ENCODE data around the gene ERC2. TPM values are rescaled to one million over a fixed set of nuclear protein-coding genes. Genes with fewer than 3 reads are reported as not detected.

Gene ERC2
- polyA plus RNA-seq, 3 donors, result not detected

DNA sequence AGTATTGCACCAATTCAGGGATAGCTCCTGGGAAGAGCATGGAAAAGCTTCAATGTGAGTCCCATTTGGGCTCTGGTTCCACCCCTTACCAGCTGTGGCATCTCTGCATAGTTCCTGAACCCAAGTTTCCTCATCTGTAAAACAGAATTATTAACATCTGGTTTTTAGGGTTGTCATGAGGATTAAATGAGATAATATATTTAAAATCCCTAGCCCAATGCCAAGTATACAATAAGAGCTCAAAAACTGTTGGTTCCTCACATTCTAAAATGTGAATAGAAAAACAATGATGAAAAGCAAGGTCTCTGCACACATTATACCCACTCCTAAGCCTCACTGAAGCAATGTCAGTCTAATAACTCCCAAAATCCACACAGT lies 743.9 kb downstream of the ERC2 start:
- intact Hi-C loops (cut with micrococcal nuclease), result loop anchor here in 1 of 2 donors (5.0 kb wide), 1 partner anchor 237 kb away; the partner anchor contains the start of gene WNT5A
- Histone ChIP-seq H3K9ac (ENCODE audit: insufficient read depth, low read length, poor library complexity, severe bottlenecking) (no peak overlapping the region), H2AFZ (ENCODE audit: insufficient read depth, low read depth, low read length, poor library complexity, severe bottlenecking) (no peak overlapping the region), H3K4me2 (replicated peaks; ENCODE audit: extremely low read depth, low read length, poor library complexity, severe bottlenecking) (no peak overlapping the region), H3K9me3 (replicated peaks in 1 of 2; ENCODE audit: control insufficient read depth in 1 of 2, insufficient read depth in 1 of 2, low read length in 2 of 2) (no peaks in the 10 kb centered on the region), H4K20me1 (ENCODE audit: insufficient read depth, low read length) (no peaks in the 10 kb centered on the region), H3K27ac (ENCODE audit: low read depth in 1 of 2, low read length in 2 of 2) (no peak overlapping the region), H3K4me1 (ENCODE audit: control insufficient read depth in 1 of 2, insufficient read depth in 2 of 2, low read length in 2 of 2) (no peaks in the 10 kb centered on the region), H3K79me2 (ENCODE audit: insufficient read depth, low read length) (no peaks in the 10 kb centered on the region), H3K4me3 (replicated peaks in 1 of 3; ENCODE audit: low read depth in 2 of 3, low read length in 3 of 3) (no peak overlapping the region), H3K36me3 (replicated peaks in 1 of 2; ENCODE audit: control insufficient read depth in 1 of 2, insufficient read depth in 2 of 2, low read length in 2 of 2) (no peaks in the 10 kb centered on the region), H3K27me3 (ENCODE audit: control insufficient read depth in 2 of 2, insufficient read depth in 2 of 2, low read length in 2 of 2) (peaks cover 0 to 11% of the 10 kb centered on the region in 2 donors)
- H3K4me1 Mint-ChIP-seq, result no peaks in the 10 kb centered on the region
- H3K27ac Mint-ChIP-seq, result no peak overlapping the region
- H3K9me3 Mint-ChIP-seq, result peaks cover 0 to 1% (median 0%) of the 10 kb centered on the region in 7 donors
- H3K36me3 Mint-ChIP-seq, result no peaks in the 10 kb centered on the region
- TF ChIP-seq, protein P1, sequence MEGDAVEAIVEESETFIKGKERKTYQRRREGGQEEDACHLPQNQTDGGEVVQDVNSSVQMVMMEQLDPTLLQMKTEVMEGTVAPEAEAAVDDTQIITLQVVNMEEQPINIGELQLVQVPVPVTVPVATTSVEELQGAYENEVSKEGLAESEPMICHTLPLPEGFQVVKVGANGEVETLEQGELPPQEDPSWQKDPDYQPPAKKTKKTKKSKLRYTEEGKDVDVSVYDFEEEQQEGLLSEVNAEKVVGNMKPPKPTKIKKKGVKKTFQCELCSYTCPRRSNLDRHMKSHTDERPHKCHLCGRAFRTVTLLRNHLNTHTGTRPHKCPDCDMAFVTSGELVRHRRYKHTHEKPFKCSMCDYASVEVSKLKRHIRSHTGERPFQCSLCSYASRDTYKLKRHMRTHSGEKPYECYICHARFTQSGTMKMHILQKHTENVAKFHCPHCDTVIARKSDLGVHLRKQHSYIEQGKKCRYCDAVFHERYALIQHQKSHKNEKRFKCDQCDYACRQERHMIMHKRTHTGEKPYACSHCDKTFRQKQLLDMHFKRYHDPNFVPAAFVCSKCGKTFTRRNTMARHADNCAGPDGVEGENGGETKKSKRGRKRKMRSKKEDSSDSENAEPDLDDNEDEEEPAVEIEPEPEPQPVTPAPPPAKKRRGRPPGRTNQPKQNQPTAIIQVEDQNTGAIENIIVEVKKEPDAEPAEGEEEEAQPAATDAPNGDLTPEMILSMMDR (IDR thresholded peaks at IDR 0.05), result no peak
- no peak for DNase-seq
- H3K27me3 Mint-ChIP-seq (ENCODE audit: low read depth in 3 of 3), result peaks cover 4 to 24% (median 7%) of the 10 kb centered on the region in 3 donors
- no peak overlapping the region for H3K4me3 Mint-ChIP-seq

DNA sequence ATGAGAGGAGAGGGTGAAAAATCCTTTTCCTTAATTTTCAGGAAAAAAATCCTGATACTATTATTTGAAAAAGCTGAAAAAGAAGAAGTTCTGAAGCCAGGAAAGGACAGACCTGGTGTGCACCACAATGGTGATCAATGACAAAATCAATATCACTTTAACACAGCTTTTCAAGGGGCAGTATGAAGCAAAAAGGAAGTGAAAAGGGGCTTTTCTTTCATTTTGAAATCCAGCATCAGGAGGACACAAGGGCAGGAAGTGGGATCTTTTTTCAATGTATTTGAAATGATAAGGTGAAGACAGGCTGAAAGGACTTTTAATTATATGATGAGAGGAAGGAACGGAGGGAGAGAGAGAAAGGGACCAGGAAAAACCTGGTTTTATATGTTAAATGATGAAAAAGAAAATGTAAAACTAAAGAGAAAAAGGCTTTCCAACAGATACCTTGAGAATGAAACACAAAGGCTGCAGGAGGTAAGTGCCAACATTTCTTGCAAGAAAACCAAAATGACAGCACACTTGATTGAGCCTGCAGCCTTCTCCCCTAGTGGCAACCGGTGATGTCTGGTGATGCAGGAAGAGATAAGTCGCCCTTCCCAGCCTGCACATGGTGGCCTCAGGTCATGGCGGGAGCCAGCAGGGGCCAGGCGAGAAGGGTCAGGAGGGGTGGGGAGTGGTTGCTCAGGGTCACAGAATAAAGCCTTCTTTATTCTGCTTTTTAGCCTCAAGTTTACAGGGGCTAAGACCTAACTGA lies 744.4 kb downstream of the ERC2 start:
- Mint-ChIP-seq H3K36me3 (no peaks in the 10 kb centered on the region), H3K9me3 (no peaks in the 10 kb centered on the region), H3K27ac (no peak overlapping the region), H3K4me3 (no peak overlapping the region), H3K4me1 (no peaks in the 10 kb centered on the region), H3K27me3 (ENCODE audit: low read depth in 3 of 3) (peaks cover 2 to 24% (median 6%) of the 10 kb centered on the region in 3 donors)
- Histone ChIP-seq H3K4me3 (replicated peaks in 1 of 3; ENCODE audit: low read depth in 2 of 3, low read length in 3 of 3) (no peak overlapping the region), H3K36me3 (replicated peaks in 1 of 2; ENCODE audit: control insufficient read depth in 1 of 2, insufficient read depth in 2 of 2, low read length in 2 of 2) (no peaks in the 10 kb centered on the region), H3K9ac (ENCODE audit: insufficient read depth, low read length, poor library complexity, severe bottlenecking) (no peak overlapping the region), H3K4me1 (ENCODE audit: control insufficient read depth in 1 of 2, insufficient read depth in 2 of 2, low read length in 2 of 2) (no peaks in the 10 kb centered on the region), H2AFZ (ENCODE audit: insufficient read depth, low read depth, low read length, poor library complexity, severe bottlenecking) (no peak overlapping the region), H4K20me1 (ENCODE audit: insufficient read depth, low read length) (no peaks in the 10 kb centered on the region), H3K27me3 (ENCODE audit: control insufficient read depth in 2 of 2, insufficient read depth in 2 of 2, low read length in 2 of 2) (peaks cover 0 to 11% of the 10 kb centered on the region in 2 donors), H3K4me2 (replicated peaks; ENCODE audit: extremely low read depth, low read length, poor library complexity, severe bottlenecking) (no peak overlapping the region), H3K27ac (ENCODE audit: low read depth in 1 of 2, low read length in 2 of 2) (no peak overlapping the region), H3K79me2 (ENCODE audit: insufficient read depth, low read length) (no peaks in the 10 kb centered on the region), H3K9me3 (replicated peaks in 1 of 2; ENCODE audit: control insufficient read depth in 1 of 2, insufficient read depth in 1 of 2, low read length in 2 of 2) (no peaks in the 10 kb centered on the region)
- no peak for DNase-seq
- TF ChIP-seq, protein P1 (IDR thresholded peaks at IDR 0.05), result no peak
- intact Hi-C loops (cut with micrococcal nuclease), result loop anchor here in 1 of 2 donors (5.0 kb wide), 1 partner anchor 237 kb away; the partner anchor contains the start of gene WNT5A
- 52% methylated on average over 4 of the region's 5 CpGs for WGBS (ENCODE audit: insufficient coverage)

All from CD14-positive monocyte (primary cell).